Measurements from ENCODE around the gene ZC3H4. TPM values are rescaled to one million over a fixed set of nuclear protein-coding genes. Genes with fewer than 3 reads are reported as not detected.
A peak's percentile ranks its signal among the peaks of the same experiment; 100 is the strongest.

Gene ZC3H4
- total RNA-seq, 1 experiment from 2014 or later: 41.8 TPM

- Mint-ChIP-seq H3K4me3 (ENCODE audit: unreplicated experiment) (no peak overlapping the region), H3K27ac (ENCODE audit: low read depth, unreplicated experiment) (no peak overlapping the region), H3K9me3 (ENCODE audit: unreplicated experiment) (peaks cover 2% of the 10 kb centered on the region), H3K4me1 (ENCODE audit: insufficient read depth, unreplicated experiment) (peaks cover 23% of the 10 kb centered on the region), H3K27me3 (ENCODE audit: insufficient read depth, unreplicated experiment) (no peaks in the 10 kb centered on the region), H3K36me3 (ENCODE audit: insufficient read depth, unreplicated experiment) (no peaks in the 10 kb centered on the region)
- ChIA-PET POLR2A (interaction anchor here (0.5 to 1.4 kb wide), 5 partner anchors 12 to 341 kb away, joined by 3 to 9 read pairs (median 4); partner anchors contain the start of gene ZC3H4), CTCF (interaction anchor here (0.6 to 2.3 kb wide), 27 partner anchors 11 to 845 kb away, joined by 3 to 34 read pairs (median 3); partner anchors contain the start of gene ZC3H4)
- no TSS peak for BruUV-seq (replicated peaks)
- peak; percentile 69 for TF ChIP-seq CTCF (IDR thresholded peaks at IDR 0.05; ENCODE audit: unreplicated experiment)
- peak; percentile 82 for DNase-seq (ENCODE audit: unreplicated experiment)
- intact Hi-C loops (cut with micrococcal nuclease): loop anchor here (1.0 kb wide), 3 partner anchors 46 to 112 kb away; no protein-coding TSS in a partner anchor
Observed at GRCh38 chr19:47124937-47125668, 11.5 kb upstream of the ZC3H4 start.

- H3K27ac Mint-ChIP-seq (ENCODE audit: low read depth, unreplicated experiment): no peak overlapping the region
- H3K27me3 Mint-ChIP-seq (ENCODE audit: insufficient read depth, unreplicated experiment): no peaks in the 10 kb centered on the region
- H3K36me3 Mint-ChIP-seq (ENCODE audit: insufficient read depth, unreplicated experiment): no peaks in the 10 kb centered on the region
- no peaks in the 10 kb centered on the region for H3K9me3 Mint-ChIP-seq (ENCODE audit: unreplicated experiment)
- H3K4me3 Mint-ChIP-seq (ENCODE audit: unreplicated experiment): no peak overlapping the region
- TF ChIP-seq CTCF (IDR thresholded peaks at IDR 0.05; ENCODE audit: unreplicated experiment): no peak
- intact Hi-C loops (cut with micrococcal nuclease): no loop called here
- CTCF ChIA-PET: interaction anchor here (0.6 to 2.4 kb wide), 14 partner anchors 10 to 270 kb away, joined by 3 to 14 read pairs (median 4); partner anchors contain the start of gene ZC3H4
- H3K4me1 Mint-ChIP-seq (ENCODE audit: insufficient read depth, unreplicated experiment): peaks cover 23% of the 10 kb centered on the region
- POLR2A ChIA-PET: interaction anchor here (0.6 to 4.3 kb wide), 9 partner anchors 8 to 138 kb away, joined by 3 to 50 read pairs (median 4); partner anchors contain the start of genes SAE1, TMEM160 and ZC3H4
- DNase-seq (ENCODE audit: unreplicated experiment): no peak
- BruUV-seq (replicated peaks): no TSS peak
Observed at GRCh38 chr19:47123406-47123805, 9.8 kb upstream of the ZC3H4 start.

GRCh38 chr19:47122359-47123335 is 9.1 kb upstream of the ZC3H4 start:
- no TSS peak for BruUV-seq (replicated peaks)
- peak overlapping the region; percentile 34 for H3K27ac Mint-ChIP-seq (ENCODE audit: low read depth, unreplicated experiment)
- no peaks in the 10 kb centered on the region for H3K27me3 Mint-ChIP-seq (ENCODE audit: insufficient read depth, unreplicated experiment)
- DNase-seq (ENCODE audit: unreplicated experiment): peak; percentile 61
- ChIA-PET POLR2A (interaction anchor here (0.6 to 4.3 kb wide), 12 partner anchors 9 to 137 kb away, joined by 3 to 50 read pairs (median 4); partner anchors contain the start of genes SAE1, TMEM160 and ZC3H4), CTCF (interaction anchor here (0.6 to 2.4 kb wide), 17 partner anchors 9 to 667 kb away, joined by 3 to 18 read pairs (median 4); partner anchors contain the start of gene ZC3H4)
- H3K9me3 Mint-ChIP-seq (ENCODE audit: unreplicated experiment): no peaks in the 10 kb centered on the region
- intact Hi-C loops (cut with micrococcal nuclease): no loop called here
- TF ChIP-seq CTCF (IDR thresholded peaks at IDR 0.05; ENCODE audit: unreplicated experiment): no peak
- H3K4me3 Mint-ChIP-seq (ENCODE audit: unreplicated experiment): peak overlapping the region; percentile 38
- no peaks in the 10 kb centered on the region for H3K36me3 Mint-ChIP-seq (ENCODE audit: insufficient read depth, unreplicated experiment)
- H3K4me1 Mint-ChIP-seq (ENCODE audit: insufficient read depth, unreplicated experiment): peaks cover 23% of the 10 kb centered on the region

Measured in MCF 10A (cell line).